Thyroid gland (tissue), 4 donors: ENCODE data around the gene SMIM41.

Experiments
- POLR2A ChIP-seq, 2 donors: fragments of 450-650 bp; IDR thresholded peaks; one replicate each; pipeline ENCODE4 v1.6.1; 2017; ENCODE audit warnings: antibody characterized with exemption in 2 of 2, mild to moderate bottlenecking in 2 of 2, moderate library complexity in 1 of 2
- TF ChIP-seq, protein P1 (sequence below), 6 experiments: fragments of 200-600 bp in 3 of 6; fragments of 450-650 bp in 3 of 6; sonication (generic) in 3 of 6; IDR thresholded peaks; one replicate each; pipeline ENCODE4 v1.5.1; 2016 to 2019; ENCODE audit warnings: antibody characterized with exemption in 6 of 6, mild to moderate bottlenecking in 2 of 6, inconsistent platforms in 1 of 6, moderate library complexity in 1 of 6

DNA sequence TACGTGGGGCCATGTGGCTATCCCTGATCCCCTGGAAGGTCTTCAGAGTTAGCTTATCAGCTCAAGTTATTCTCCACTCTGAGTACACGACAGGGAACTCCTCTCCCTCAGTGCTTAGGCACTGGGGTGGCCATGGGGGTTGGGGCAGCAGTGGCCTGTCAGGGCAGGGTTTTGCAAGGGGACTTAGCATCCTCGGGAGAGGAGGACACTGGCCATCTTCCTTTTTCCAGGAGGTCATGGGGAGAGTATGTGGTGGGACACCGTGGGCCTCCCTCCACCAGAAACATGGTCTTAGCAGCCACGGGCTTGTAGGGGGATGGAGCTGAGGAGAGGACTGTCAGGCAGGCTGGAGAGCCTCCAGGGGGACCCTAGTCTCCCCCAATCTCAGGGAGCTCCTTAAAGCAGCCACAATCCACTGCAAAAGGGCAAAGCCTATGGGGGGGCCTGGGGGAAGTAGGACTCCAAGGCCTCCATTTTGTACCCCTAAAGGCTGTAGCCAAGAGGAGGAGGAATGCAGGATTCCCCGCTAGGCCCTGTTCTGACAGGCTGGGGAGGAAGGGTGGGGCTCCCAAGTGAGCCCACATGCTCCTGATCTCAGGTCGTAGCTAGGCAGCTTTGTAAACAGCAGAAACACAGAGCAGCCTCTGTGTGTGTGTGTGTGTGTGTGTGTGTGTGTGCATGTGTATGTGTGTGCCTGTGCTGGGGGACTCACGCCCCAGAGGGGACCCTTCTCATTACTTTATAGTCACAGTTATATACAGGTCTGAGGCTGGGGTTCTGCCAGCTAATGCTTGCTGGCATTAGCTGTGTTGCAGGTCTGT, 75.8 kb downstream of the SMIM41 start:
- TF ChIP-seq, protein P1, sequence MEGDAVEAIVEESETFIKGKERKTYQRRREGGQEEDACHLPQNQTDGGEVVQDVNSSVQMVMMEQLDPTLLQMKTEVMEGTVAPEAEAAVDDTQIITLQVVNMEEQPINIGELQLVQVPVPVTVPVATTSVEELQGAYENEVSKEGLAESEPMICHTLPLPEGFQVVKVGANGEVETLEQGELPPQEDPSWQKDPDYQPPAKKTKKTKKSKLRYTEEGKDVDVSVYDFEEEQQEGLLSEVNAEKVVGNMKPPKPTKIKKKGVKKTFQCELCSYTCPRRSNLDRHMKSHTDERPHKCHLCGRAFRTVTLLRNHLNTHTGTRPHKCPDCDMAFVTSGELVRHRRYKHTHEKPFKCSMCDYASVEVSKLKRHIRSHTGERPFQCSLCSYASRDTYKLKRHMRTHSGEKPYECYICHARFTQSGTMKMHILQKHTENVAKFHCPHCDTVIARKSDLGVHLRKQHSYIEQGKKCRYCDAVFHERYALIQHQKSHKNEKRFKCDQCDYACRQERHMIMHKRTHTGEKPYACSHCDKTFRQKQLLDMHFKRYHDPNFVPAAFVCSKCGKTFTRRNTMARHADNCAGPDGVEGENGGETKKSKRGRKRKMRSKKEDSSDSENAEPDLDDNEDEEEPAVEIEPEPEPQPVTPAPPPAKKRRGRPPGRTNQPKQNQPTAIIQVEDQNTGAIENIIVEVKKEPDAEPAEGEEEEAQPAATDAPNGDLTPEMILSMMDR (IDR thresholded peaks at IDR 0.05) = no peak
- TF ChIP-seq POLR2A (IDR thresholded peaks at IDR 0.05) = no peak
